HepG2 (cell line): Measurements from ENCODE around the gene PPP1R1A.

Experiments
- BRCA1 ChIP-seq: sonication (generic); formaldehyde crosslinking; IDR thresholded peaks from 2 replicates; pipeline ENCODE4 v1.4.0; 2020; ENCODE audit warnings: missing genetic modification reagents
- HNRNPH1 ChIP-seq: fragments of 200-400 bp; formaldehyde crosslinking; optimal IDR thresholded peaks from 2 replicates; pipeline ENCODE3; 2017; ENCODE audit warnings: mild to moderate bottlenecking, low read depth, low read length
- JUND ChIP-seq: sonication (generic); formaldehyde crosslinking; IDR thresholded peaks from 2 replicates; pipeline ENCODE4 v1.8.0; 2022; ENCODE audit warnings: mild to moderate bottlenecking, missing genetic modification reagents
- MYPOP ChIP-seq: sonication (generic); formaldehyde crosslinking; IDR thresholded peaks from 2 replicates; pipeline ENCODE4 v1.8.1; 2023; ENCODE audit warnings: mild to moderate bottlenecking, moderate library complexity, missing genetic modification reagents
- POLR2A ChIP-seq, 2 experiments: IDR thresholded peaks; 2 replicates each; pipeline ENCODE4 v1.6.1; 2011; ENCODE audit warnings: low read depth in 2 of 2, low read length in 2 of 2, mild to moderate bottlenecking in 1 of 2, moderate library complexity in 1 of 2; ENCODE audit not compliant: insufficient read depth in 1 of 2
- RFX3 ChIP-seq: IDR thresholded peaks from 2 replicates; pipeline ENCODE4 v1.6.1; 2016; ENCODE audit warnings: missing biosample characterization, missing genetic modification reagents
- TERF1 ChIP-seq: sonication (generic); formaldehyde crosslinking; IDR thresholded peaks from 2 replicates; pipeline ENCODE4 v1.8.0; 2022; ENCODE audit warnings: mild to moderate bottlenecking, missing genetic modification reagents, moderate library complexity
- ZBTB46 ChIP-seq: sonication (generic); formaldehyde crosslinking; IDR thresholded peaks from 2 replicates; pipeline ENCODE4 v1.4.0; 2020; ENCODE audit warnings: mild to moderate bottlenecking, missing genetic modification reagents, borderline replicate concordance
- ZBTB7A ChIP-seq: sonication (generic); formaldehyde crosslinking; IDR thresholded peaks from 2 replicates; pipeline ENCODE4 v1.8.0; 2022; ENCODE audit warnings: mild to moderate bottlenecking, missing genetic modification reagents
- ZNF326 ChIP-seq: sonication (generic); formaldehyde crosslinking; IDR thresholded peaks from 2 replicates; pipeline ENCODE4 v1.4.0; 2020; ENCODE audit warnings: missing genetic modification reagents, borderline replicate concordance
- TF ChIP-seq, protein P1 (sequence below): sonication (generic); formaldehyde crosslinking; IDR thresholded peaks from 2 replicates; pipeline ENCODE4 v1.9.0; 2021; ENCODE audit warnings: missing genetic modification reagents, borderline replicate concordance
- TF ChIP-seq, protein P2 (sequence below): sonication (generic); formaldehyde crosslinking; IDR thresholded peaks from 2 replicates; pipeline ENCODE4 v1.5.0; 2020; ENCODE audit warnings: mild to moderate bottlenecking, missing genetic modification reagents, moderate library complexity

- no peak for TF ChIP-seq RFX3 (CRISPR knock-in tag)
- TF ChIP-seq BRCA1 (CRISPR knock-in tag): no peak
- TF ChIP-seq ZNF326 (CRISPR knock-in tag): no peak
- TF ChIP-seq POLR2A (IDR thresholded peaks at IDR 0.05; ENCODE audit: insufficient read depth in 1 of 2, low read depth in 2 of 2, low read length in 2 of 2): no peak
- TF ChIP-seq, protein P1, sequence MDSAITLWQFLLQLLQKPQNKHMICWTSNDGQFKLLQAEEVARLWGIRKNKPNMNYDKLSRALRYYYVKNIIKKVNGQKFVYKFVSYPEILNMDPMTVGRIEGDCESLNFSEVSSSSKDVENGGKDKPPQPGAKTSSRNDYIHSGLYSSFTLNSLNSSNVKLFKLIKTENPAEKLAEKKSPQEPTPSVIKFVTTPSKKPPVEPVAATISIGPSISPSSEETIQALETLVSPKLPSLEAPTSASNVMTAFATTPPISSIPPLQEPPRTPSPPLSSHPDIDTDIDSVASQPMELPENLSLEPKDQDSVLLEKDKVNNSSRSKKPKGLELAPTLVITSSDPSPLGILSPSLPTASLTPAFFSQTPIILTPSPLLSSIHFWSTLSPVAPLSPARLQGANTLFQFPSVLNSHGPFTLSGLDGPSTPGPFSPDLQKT (CRISPR knock-in tag): no peak
- no peak for TF ChIP-seq MYPOP
- no peak for TF ChIP-seq ZBTB46
- TF ChIP-seq TERF1 (CRISPR knock-in tag): no peak
- no peak for TF ChIP-seq JUND (CRISPR knock-in tag)
- TF ChIP-seq ZBTB7A (CRISPR knock-in tag): no peak
- no peak for TF ChIP-seq HNRNPH1
- TF ChIP-seq, protein P2, sequence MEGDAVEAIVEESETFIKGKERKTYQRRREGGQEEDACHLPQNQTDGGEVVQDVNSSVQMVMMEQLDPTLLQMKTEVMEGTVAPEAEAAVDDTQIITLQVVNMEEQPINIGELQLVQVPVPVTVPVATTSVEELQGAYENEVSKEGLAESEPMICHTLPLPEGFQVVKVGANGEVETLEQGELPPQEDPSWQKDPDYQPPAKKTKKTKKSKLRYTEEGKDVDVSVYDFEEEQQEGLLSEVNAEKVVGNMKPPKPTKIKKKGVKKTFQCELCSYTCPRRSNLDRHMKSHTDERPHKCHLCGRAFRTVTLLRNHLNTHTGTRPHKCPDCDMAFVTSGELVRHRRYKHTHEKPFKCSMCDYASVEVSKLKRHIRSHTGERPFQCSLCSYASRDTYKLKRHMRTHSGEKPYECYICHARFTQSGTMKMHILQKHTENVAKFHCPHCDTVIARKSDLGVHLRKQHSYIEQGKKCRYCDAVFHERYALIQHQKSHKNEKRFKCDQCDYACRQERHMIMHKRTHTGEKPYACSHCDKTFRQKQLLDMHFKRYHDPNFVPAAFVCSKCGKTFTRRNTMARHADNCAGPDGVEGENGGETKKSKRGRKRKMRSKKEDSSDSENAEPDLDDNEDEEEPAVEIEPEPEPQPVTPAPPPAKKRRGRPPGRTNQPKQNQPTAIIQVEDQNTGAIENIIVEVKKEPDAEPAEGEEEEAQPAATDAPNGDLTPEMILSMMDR: no peak
Observed at GRCh38 chr12:54608769-54609168, 20.3 kb upstream of the PPP1R1A start.
